Neural cell (in vitro differentiated cells): ENCODE measurements around the gene MRPL10. TPM values are rescaled to one million over a fixed set of nuclear protein-coding genes. Genes with fewer than 3 reads are reported as not detected.

Source experiments
- H2AFZ ChIP-seq: fragments of 200-600, 300-800 bp; sonication (generic), shearing (Covaris generic); 2 replicates; pipeline ENCODE4 v1.6.0; 2014; ENCODE audit warnings: low read depth, mild to moderate bottlenecking, antibody characterized with exemption, low read length, moderate library complexity
- H3F3A ChIP-seq: fragments of 200-600 bp; shearing (Covaris generic); 2 replicates; pipeline ENCODE4 v1.6.1; 2016; ENCODE audit warnings: mild to moderate bottlenecking, moderate library complexity, mixed read lengths, antibody characterized with exemption, low read length; ENCODE audit not compliant: insufficient read depth, poor library complexity, severe bottlenecking
- H3K27ac ChIP-seq: fragments of 200-600, 300-800 bp; sonication (generic), shearing (Covaris generic); 2 replicates; pipeline ENCODE4 v1.5.1; 2014; ENCODE audit warnings: mild to moderate bottlenecking, low read length, moderate library complexity
- H3K27me3 ChIP-seq: fragments of 300-800, 200-600 bp; sonication (generic), shearing (Covaris generic); 2 replicates; pipeline ENCODE4 v1.6.0; 2014; ENCODE audit warnings: mild to moderate bottlenecking, low read depth, low read length, moderate library complexity; ENCODE audit not compliant: insufficient read depth
- H3K36me3 ChIP-seq: fragments of 300-800, 200-600 bp; sonication (generic), shearing (Covaris generic); 2 replicates; pipeline ENCODE4 v1.5.1; 2014; ENCODE audit warnings: mild to moderate bottlenecking, antibody characterized with exemption, low read length, moderate library complexity; ENCODE audit not compliant: insufficient read depth
- H3K4me2 ChIP-seq: fragments of 300-800, 200-600 bp; sonication (generic), shearing (Covaris generic); 2 replicates; pipeline ENCODE4 v1.6.0; 2014; ENCODE audit warnings: mild to moderate bottlenecking, low read length
- H3K4me3 ChIP-seq: fragments of 300-800, 200-600 bp; sonication (generic), shearing (Covaris generic); 2 replicates; pipeline ENCODE4 v1.5.1; 2014; ENCODE audit warnings: mild to moderate bottlenecking, low read length, moderate library complexity
- H3K79me2 ChIP-seq: fragments of 200-600 bp; shearing (Covaris generic); replicated peaks from 2 replicates; pipeline ENCODE4 v1.6.0; 2014; ENCODE audit warnings: mild to moderate bottlenecking, low read length, moderate library complexity; ENCODE audit not compliant: insufficient read depth
- H3K9ac ChIP-seq: fragments of 300-800, 200-600 bp; sonication (generic), shearing (Covaris generic); 2 replicates; pipeline ENCODE4 v1.6.1; 2016; ENCODE audit warnings: mild to moderate bottlenecking, low read length, mixed read lengths
- H3K9me2 ChIP-seq: fragments of 200-600 bp; shearing (Covaris generic); 2 replicates; pipeline ENCODE4 v1.6.1; 2016; ENCODE audit warnings: mild to moderate bottlenecking, low read length, mixed read lengths; ENCODE audit not compliant: insufficient read depth
- H3K9me3 ChIP-seq: fragments of 200-600, 300-800 bp; sonication (generic), shearing (Covaris generic); 2 replicates; pipeline ENCODE4 v1.6.1; 2016; ENCODE audit warnings: mild to moderate bottlenecking, mixed run types, low read length, moderate library complexity, mixed read lengths
- H4K20me1 ChIP-seq: fragments of 200-600 bp; shearing (Covaris generic); 2 replicates; pipeline ENCODE4 v1.6.1; 2016; ENCODE audit warnings: mild to moderate bottlenecking, mixed run types; ENCODE audit not compliant: insufficient read depth
- CTCF ChIP-seq: fragments of 450-650 bp; IDR thresholded peaks from 2 replicates; pipeline ENCODE4 v1.5.1; 2014; ENCODE audit warnings: antibody characterized with exemption, mild to moderate bottlenecking, moderate library complexity; ENCODE audit not compliant: poor library complexity, severe bottlenecking
- EP300 ChIP-seq: fragments of 450-650 bp; conservative IDR thresholded peaks from 2 replicates; pipeline ENCODE4 v1.6.1; 2014; ENCODE audit warnings: antibody characterized with exemption, mild to moderate bottlenecking, moderate library complexity; ENCODE audit not compliant: poor library complexity, severe bottlenecking
- EZH2 ChIP-seq: fragments of 200-600, 300-800 bp; shearing (Covaris generic), sonication (generic); IDR thresholded peaks from 2 replicates; pipeline ENCODE4 v1.6.1; 2014; ENCODE audit warnings: antibody characterized with exemption, low read length, borderline replicate concordance, mild to moderate bottlenecking; ENCODE audit not compliant: insufficient read depth, poor library complexity, severe bottlenecking
- MXI1 ChIP-seq: fragments of 450-650 bp; conservative IDR thresholded peaks from 2 replicates; pipeline ENCODE4 v1.6.1; 2014; ENCODE audit warnings: antibody characterized with exemption, mild to moderate bottlenecking; ENCODE audit not compliant: poor library complexity, severe bottlenecking
- POLR2AphosphoS5 ChIP-seq: IDR thresholded peaks from 2 replicates; pipeline ENCODE4 v1.6.1; 2012
- REST ChIP-seq: IDR thresholded peaks from 2 replicates; pipeline ENCODE4 v1.6.1; 2012; ENCODE audit warnings: borderline replicate concordance
- SMC3 ChIP-seq: fragments of 450-650 bp; conservative IDR thresholded peaks from 2 replicates; pipeline ENCODE4 v1.6.1; 2014; ENCODE audit warnings: antibody characterized with exemption, mild to moderate bottlenecking, moderate library complexity; ENCODE audit not compliant: poor library complexity
- polyA plus RNA-seq: library from polyadenylated mRNA; depleted of rRNA; stranded (reverse); fragments of >200 nt; gene quantifications from 2 replicates; pipeline ENCODE4 v1.2.3, GENCODE V29; 2014

Gene MRPL10
- polyA plus RNA-seq, 1 donor from 2014 or later, result 34.2 TPM

- Histone ChIP-seq H3K9me2 (no peaks in the 10 kb centered on the region), H3K36me3 (no peaks in the 10 kb centered on the region), H3K27me3 (peaks cover 48% of the 10 kb centered on the region), H3K4me3 (no peak overlapping the region), H2AFZ (no peak overlapping the region), H3F3A (no peaks in the 10 kb centered on the region), H3K4me2 (no peak overlapping the region), H3K9me3 (no peaks in the 10 kb centered on the region), H4K20me1 (no peaks in the 10 kb centered on the region), H3K27ac (no peak overlapping the region), H3K79me2 (no peaks in the 10 kb centered on the region), H3K9ac (no peak overlapping the region)
- TF ChIP-seq EZH2, result no peak
- TF ChIP-seq SMC3, result no peak
- TF ChIP-seq EP300, result no peak
Measured at GRCh38 chr17:47873200-47874090, 42.1 kb upstream of the MRPL10 start.

- no peaks in the 10 kb centered on the region for H4K20me1 ChIP-seq
- H3F3A ChIP-seq, result no peaks in the 10 kb centered on the region
- no peaks in the 10 kb centered on the region for H3K9me2 ChIP-seq
- no peaks in the 10 kb centered on the region for H3K79me2 ChIP-seq
- TF ChIP-seq MXI1 (no peak), EZH2 (no peak), REST (no peak), POLR2AphosphoS5 (no peak), CTCF (no peak)
- no peak overlapping the region for H3K9ac ChIP-seq
- no peak overlapping the region for H2AFZ ChIP-seq
- H3K4me2 ChIP-seq, result no peak overlapping the region
- H3K36me3 ChIP-seq, result no peaks in the 10 kb centered on the region
- no peak overlapping the region for H3K27ac ChIP-seq
- H3K4me3 ChIP-seq, result no peak overlapping the region
- peaks cover 48% of the 10 kb centered on the region for H3K27me3 ChIP-seq
- H3K9me3 ChIP-seq, result no peaks in the 10 kb centered on the region
Measured at GRCh38 chr17:47872651-47873161, 41.4 kb upstream of the MRPL10 start.
